ENCODE measurements around the gene SH2D7. TPM values are rescaled to one million over a fixed set of nuclear protein-coding genes. Genes with fewer than 3 reads are reported as not detected.

Gene SH2D7
- total RNA-seq, 4 donors from 2014 or later, result not detected

- intact Hi-C loops (cut with DNase I), result no loop called here
- 16 to 38% methylated on average over 6 to 7 of the region's 7 CpGs for WGBS, 2 donors
- no peak for DNase-seq
- Histone ChIP-seq H3K4me3 (replicated peaks in 1 of 3) (peak overlapping the region in 1 of 3 donors; percentile 26), H3K27me3 (no peaks in the 10 kb centered on the region), H3K36me3 (no peaks in the 10 kb centered on the region), H3K27ac (peak overlapping the region in 2 of 3 donors; percentile 39 to 63), H3K4me1 (peaks cover 17 to 34% of the 10 kb centered on the region in 2 donors), H3K9me3 (no peaks in the 10 kb centered on the region)
- no peak for TF ChIP-seq CTCF (IDR thresholded peaks at IDR 0.05)
- TF ChIP-seq POLR2A (IDR thresholded peaks at IDR 0.05), result no peak
These were observed 14.5 kb upstream of the SH2D7 start for GRCh38 chr15:78077871-78078210.

- H3K9me3 ChIP-seq, result no peaks in the 10 kb centered on the region
- no peak for DNase-seq
- H3K36me3 ChIP-seq, result no peaks in the 10 kb centered on the region
- H3K27me3 ChIP-seq, result no peaks in the 10 kb centered on the region
- WGBS, 2 donors, result 89 to 92% methylated on average over 11 of the region's 11 CpGs
- H3K27ac ChIP-seq, result no peak overlapping the region
- TF ChIP-seq POLR2A (IDR thresholded peaks at IDR 0.05), result no peak
- no peak for TF ChIP-seq CTCF (IDR thresholded peaks at IDR 0.05)
- H3K4me1 ChIP-seq, result peaks cover 10 to 25% of the 10 kb centered on the region in 2 donors
- H3K4me3 ChIP-seq (replicated peaks in 1 of 3), result no peak overlapping the region
- intact Hi-C loops (cut with DNase I), result no loop called here
These were observed 12.9 kb upstream of the SH2D7 start for GRCh38 chr15:78079298-78080087.

GRCh38 chr15:78080088-78080460 lies 12.3 kb upstream of the SH2D7 start:
- Histone ChIP-seq H3K4me1 (peaks cover 10 to 21% of the 10 kb centered on the region in 2 donors), H3K9me3 (no peaks in the 10 kb centered on the region), H3K27ac (no peak overlapping the region), H3K27me3 (no peaks in the 10 kb centered on the region), H3K4me3 (replicated peaks in 1 of 3) (no peak overlapping the region), H3K36me3 (no peaks in the 10 kb centered on the region)
- 95% methylated on average over 3 to 8 of the region's 8 CpGs for WGBS, 2 donors
- no peak for TF ChIP-seq POLR2A (IDR thresholded peaks at IDR 0.05)
- TF ChIP-seq CTCF (IDR thresholded peaks at IDR 0.05), result no peak
- DNase-seq, result no peak
- intact Hi-C loops (cut with DNase I), result no loop called here

GRCh38 chr15:78082106-78082742 lies 10.1 kb upstream of the SH2D7 start:
- Histone ChIP-seq H3K27me3 (no peaks in the 10 kb centered on the region), H3K4me3 (replicated peaks in 1 of 3) (no peak overlapping the region), H3K36me3 (no peaks in the 10 kb centered on the region), H3K4me1 (peaks cover 0 to 3% of the 10 kb centered on the region in 2 donors), H3K27ac (no peak overlapping the region), H3K9me3 (no peaks in the 10 kb centered on the region)
- WGBS, 2 donors, result 59 to 78% methylated on average over 4 to 5 of the region's 5 CpGs
- intact Hi-C loops (cut with DNase I), result no loop called here
- no peak for TF ChIP-seq POLR2A (IDR thresholded peaks at IDR 0.05)
- no peak for TF ChIP-seq CTCF (IDR thresholded peaks at IDR 0.05)
- no peak for DNase-seq

- DNase-seq, result no peak
- TF ChIP-seq POLR2A (IDR thresholded peaks at IDR 0.05), result no peak
- TF ChIP-seq CTCF (IDR thresholded peaks at IDR 0.05), result no peak
- H3K27me3 ChIP-seq, result no peaks in the 10 kb centered on the region
- H3K4me3 ChIP-seq (replicated peaks in 1 of 3), result no peak overlapping the region
- no peak overlapping the region for H3K27ac ChIP-seq
- intact Hi-C loops (cut with DNase I), result no loop called here
- WGBS, 2 donors, result 80 to 100% methylated on average over 1 of the region's 1 CpG
- no peaks in the 10 kb centered on the region for H3K36me3 ChIP-seq
- peaks cover 0 to 3% of the 10 kb centered on the region in 2 donors for H3K4me1 ChIP-seq
- H3K9me3 ChIP-seq, result no peaks in the 10 kb centered on the region
These were observed 9.6 kb upstream of the SH2D7 start for GRCh38 chr15:78082743-78083110.
